ENCODE measurements around the gene OTOA.

Gene OTOA

GRCh38 chr16:21663889-21664647, at the start of gene OTOA:
OTOA (plus strand) TSS chr16:21663968; CDS start chr16:21678515, 14,547 bp downstream.
- no peak within 1 kb of the TSS for H3K27ac ChIP-seq (ENCODE audit: low read depth in 2 of 2, low read length in 2 of 2)
- peaks cover 3 to 6% of the 10 kb centered on the region in 2 donors for H3K27me3 ChIP-seq (ENCODE audit: control insufficient read depth in 2 of 2, insufficient read depth in 2 of 2, low read length in 2 of 2)
- H3K4me3 ChIP-seq (ENCODE audit: low read length in 2 of 2) = peak within 1 kb of the TSS; percentile 3 to 39
- no peak within 1 kb of the TSS for H3K9ac ChIP-seq (ENCODE audit: low read depth in 1 of 2, low read length in 2 of 2)
- no peaks in the 10 kb centered on the region for H3K9me3 ChIP-seq (ENCODE audit: control insufficient read depth in 2 of 2, low read length in 2 of 2)
- no peaks in the 10 kb centered on the region for H3K4me1 ChIP-seq (ENCODE audit: control insufficient read depth in 2 of 2, insufficient read depth in 2 of 2, low read length in 2 of 2)
- no peaks in the 10 kb centered on the region for H3K36me3 ChIP-seq (ENCODE audit: control insufficient read depth in 2 of 2, insufficient read depth in 2 of 2, low read length in 2 of 2)

GRCh38 chr16:21614896-21615295, 48.9 kb upstream of the OTOA start:
- Histone ChIP-seq H3K36me3 (ENCODE audit: control insufficient read depth in 2 of 2, insufficient read depth in 2 of 2, low read length in 2 of 2) (peaks cover 2 to 3% of the 10 kb centered on the region in 2 donors), H3K4me3 (ENCODE audit: low read length in 2 of 2) (no peak overlapping the region), H3K27ac (ENCODE audit: low read depth in 2 of 2, low read length in 2 of 2) (no peak overlapping the region), H3K9ac (ENCODE audit: low read depth in 1 of 2, low read length in 2 of 2) (no peak overlapping the region), H3K4me1 (ENCODE audit: control insufficient read depth in 2 of 2, insufficient read depth in 2 of 2, low read length in 2 of 2) (peaks cover 0 to 5% of the 10 kb centered on the region in 2 donors), H3K27me3 (ENCODE audit: control insufficient read depth in 2 of 2, insufficient read depth in 2 of 2, low read length in 2 of 2) (no peaks in the 10 kb centered on the region), H3K9me3 (ENCODE audit: control insufficient read depth in 2 of 2, low read length in 2 of 2) (no peaks in the 10 kb centered on the region)

GRCh38 chr16:21617607-21618006, 46.2 kb upstream of the OTOA start:
- Histone ChIP-seq H3K27ac (ENCODE audit: low read depth in 2 of 2, low read length in 2 of 2) (no peak overlapping the region), H3K9me3 (ENCODE audit: control insufficient read depth in 2 of 2, low read length in 2 of 2) (no peaks in the 10 kb centered on the region), H3K9ac (ENCODE audit: low read depth in 1 of 2, low read length in 2 of 2) (no peak overlapping the region), H3K4me1 (ENCODE audit: control insufficient read depth in 2 of 2, insufficient read depth in 2 of 2, low read length in 2 of 2) (no peaks in the 10 kb centered on the region), H3K4me3 (ENCODE audit: low read length in 2 of 2) (no peak overlapping the region), H3K27me3 (ENCODE audit: control insufficient read depth in 2 of 2, insufficient read depth in 2 of 2, low read length in 2 of 2) (no peaks in the 10 kb centered on the region), H3K36me3 (ENCODE audit: control insufficient read depth in 2 of 2, insufficient read depth in 2 of 2, low read length in 2 of 2) (peaks cover 2 to 3% of the 10 kb centered on the region in 2 donors)

- no peaks in the 10 kb centered on the region for H3K9me3 ChIP-seq (ENCODE audit: control insufficient read depth in 2 of 2, low read length in 2 of 2)
- H3K36me3 ChIP-seq (ENCODE audit: control insufficient read depth in 2 of 2, insufficient read depth in 2 of 2, low read length in 2 of 2) = peaks cover 2 to 3% of the 10 kb centered on the region in 2 donors
- H3K4me3 ChIP-seq (ENCODE audit: low read length in 2 of 2) = no peak overlapping the region
- no peak overlapping the region for H3K9ac ChIP-seq (ENCODE audit: low read depth in 1 of 2, low read length in 2 of 2)
- H3K4me1 ChIP-seq (ENCODE audit: control insufficient read depth in 2 of 2, insufficient read depth in 2 of 2, low read length in 2 of 2) = no peaks in the 10 kb centered on the region
- no peaks in the 10 kb centered on the region for H3K27me3 ChIP-seq (ENCODE audit: control insufficient read depth in 2 of 2, insufficient read depth in 2 of 2, low read length in 2 of 2)
- no peak overlapping the region for H3K27ac ChIP-seq (ENCODE audit: low read depth in 2 of 2, low read length in 2 of 2)
Measured at GRCh38 chr16:21618281-21618680, 45.5 kb upstream of the OTOA start.

GRCh38 chr16:21619765-21620425, 43.9 kb upstream of the OTOA start:
- H3K9ac ChIP-seq (ENCODE audit: low read depth in 1 of 2, low read length in 2 of 2) = no peak overlapping the region
- no peak overlapping the region for H3K4me3 ChIP-seq (ENCODE audit: low read length in 2 of 2)
- H3K36me3 ChIP-seq (ENCODE audit: control insufficient read depth in 2 of 2, insufficient read depth in 2 of 2, low read length in 2 of 2) = peaks cover 2 to 5% of the 10 kb centered on the region in 2 donors
- H3K9me3 ChIP-seq (ENCODE audit: control insufficient read depth in 2 of 2, low read length in 2 of 2) = no peaks in the 10 kb centered on the region
- H3K27me3 ChIP-seq (ENCODE audit: control insufficient read depth in 2 of 2, insufficient read depth in 2 of 2, low read length in 2 of 2) = no peaks in the 10 kb centered on the region
- no peaks in the 10 kb centered on the region for H3K4me1 ChIP-seq (ENCODE audit: control insufficient read depth in 2 of 2, insufficient read depth in 2 of 2, low read length in 2 of 2)
- H3K27ac ChIP-seq (ENCODE audit: low read depth in 2 of 2, low read length in 2 of 2) = no peak overlapping the region

- Histone ChIP-seq H3K9ac (ENCODE audit: low read depth in 1 of 2, low read length in 2 of 2) (no peak overlapping the region), H3K27ac (ENCODE audit: low read depth in 2 of 2, low read length in 2 of 2) (no peak overlapping the region), H3K4me3 (ENCODE audit: low read length in 2 of 2) (no peak overlapping the region), H3K4me1 (ENCODE audit: control insufficient read depth in 2 of 2, insufficient read depth in 2 of 2, low read length in 2 of 2) (no peaks in the 10 kb centered on the region), H3K36me3 (ENCODE audit: control insufficient read depth in 2 of 2, insufficient read depth in 2 of 2, low read length in 2 of 2) (peaks cover 7 to 8% of the 10 kb centered on the region in 2 donors), H3K9me3 (ENCODE audit: control insufficient read depth in 2 of 2, low read length in 2 of 2) (no peaks in the 10 kb centered on the region), H3K27me3 (ENCODE audit: control insufficient read depth in 2 of 2, insufficient read depth in 2 of 2, low read length in 2 of 2) (no peaks in the 10 kb centered on the region)
Measured at GRCh38 chr16:21620592-21620991, 43.2 kb upstream of the OTOA start.

- peaks cover 0 to 8% of the 10 kb centered on the region in 2 donors for H3K4me1 ChIP-seq (ENCODE audit: control insufficient read depth in 2 of 2, insufficient read depth in 2 of 2, low read length in 2 of 2)
- H3K36me3 ChIP-seq (ENCODE audit: control insufficient read depth in 2 of 2, insufficient read depth in 2 of 2, low read length in 2 of 2) = peaks cover 9 to 12% of the 10 kb centered on the region in 2 donors
- no peaks in the 10 kb centered on the region for H3K9me3 ChIP-seq (ENCODE audit: control insufficient read depth in 2 of 2, low read length in 2 of 2)
- no peak overlapping the region for H3K27ac ChIP-seq (ENCODE audit: low read depth in 2 of 2, low read length in 2 of 2)
- H3K9ac ChIP-seq (ENCODE audit: low read depth in 1 of 2, low read length in 2 of 2) = no peak overlapping the region
- no peak overlapping the region for H3K4me3 ChIP-seq (ENCODE audit: low read length in 2 of 2)
- H3K27me3 ChIP-seq (ENCODE audit: control insufficient read depth in 2 of 2, insufficient read depth in 2 of 2, low read length in 2 of 2) = no peaks in the 10 kb centered on the region
Measured at GRCh38 chr16:21622545-21622944, 41.2 kb upstream of the OTOA start.

- Histone ChIP-seq H3K4me3 (ENCODE audit: low read length in 2 of 2) (no peak overlapping the region), H3K9me3 (ENCODE audit: control insufficient read depth in 2 of 2, low read length in 2 of 2) (no peaks in the 10 kb centered on the region), H3K36me3 (ENCODE audit: control insufficient read depth in 2 of 2, insufficient read depth in 2 of 2, low read length in 2 of 2) (peaks cover 9 to 14% of the 10 kb centered on the region in 2 donors), H3K9ac (ENCODE audit: low read depth in 1 of 2, low read length in 2 of 2) (no peak overlapping the region), H3K27ac (ENCODE audit: low read depth in 2 of 2, low read length in 2 of 2) (no peak overlapping the region), H3K4me1 (ENCODE audit: control insufficient read depth in 2 of 2, insufficient read depth in 2 of 2, low read length in 2 of 2) (peaks cover 0 to 8% of the 10 kb centered on the region in 2 donors), H3K27me3 (ENCODE audit: control insufficient read depth in 2 of 2, insufficient read depth in 2 of 2, low read length in 2 of 2) (no peaks in the 10 kb centered on the region)
Measured at GRCh38 chr16:21625026-21625425, 38.7 kb upstream of the OTOA start.

- Histone ChIP-seq H3K36me3 (ENCODE audit: control insufficient read depth in 2 of 2, insufficient read depth in 2 of 2, low read length in 2 of 2) (peaks cover 9 to 14% of the 10 kb centered on the region in 2 donors), H3K27me3 (ENCODE audit: control insufficient read depth in 2 of 2, insufficient read depth in 2 of 2, low read length in 2 of 2) (no peaks in the 10 kb centered on the region), H3K4me1 (ENCODE audit: control insufficient read depth in 2 of 2, insufficient read depth in 2 of 2, low read length in 2 of 2) (peaks cover 0 to 8% of the 10 kb centered on the region in 2 donors), H3K4me3 (ENCODE audit: low read length in 2 of 2) (no peak overlapping the region), H3K9ac (ENCODE audit: low read depth in 1 of 2, low read length in 2 of 2) (no peak overlapping the region), H3K27ac (ENCODE audit: low read depth in 2 of 2, low read length in 2 of 2) (peak overlapping the region in 1 of 2 donors; percentile 0), H3K9me3 (ENCODE audit: control insufficient read depth in 2 of 2, low read length in 2 of 2) (no peaks in the 10 kb centered on the region)
Measured at GRCh38 chr16:21626659-21627277, 37.0 kb upstream of the OTOA start.

- H3K4me3 ChIP-seq (ENCODE audit: low read length in 2 of 2) = no peak overlapping the region
- H3K27me3 ChIP-seq (ENCODE audit: control insufficient read depth in 2 of 2, insufficient read depth in 2 of 2, low read length in 2 of 2) = no peaks in the 10 kb centered on the region
- no peak overlapping the region for H3K27ac ChIP-seq (ENCODE audit: low read depth in 2 of 2, low read length in 2 of 2)
- H3K9ac ChIP-seq (ENCODE audit: low read depth in 1 of 2, low read length in 2 of 2) = no peak overlapping the region
- H3K4me1 ChIP-seq (ENCODE audit: control insufficient read depth in 2 of 2, insufficient read depth in 2 of 2, low read length in 2 of 2) = peaks cover 0 to 8% of the 10 kb centered on the region in 2 donors
- no peaks in the 10 kb centered on the region for H3K9me3 ChIP-seq (ENCODE audit: control insufficient read depth in 2 of 2, low read length in 2 of 2)
- H3K36me3 ChIP-seq (ENCODE audit: control insufficient read depth in 2 of 2, insufficient read depth in 2 of 2, low read length in 2 of 2) = peaks cover 9 to 15% of the 10 kb centered on the region in 2 donors
Measured at GRCh38 chr16:21628121-21628726, 35.5 kb upstream of the OTOA start.

All from mucosa of rectum (tissue), 2 donors.